HEK293T (cell line): ENCODE data around the gene PANX2.

Source experiments
- CTCF ChIA-PET: fragments of 350-600 bp; formaldehyde crosslinking; extraction: SDS; loops from one replicate; lab custom pipeline; 2021; ENCODE audit warnings: antibody characterized with exemption, inconsistent platforms; lab: Yijun Ruan, JAX
- POLR2A ChIA-PET: fragments of 350-600 bp; formaldehyde crosslinking; extraction: SDS; loops from one replicate; lab custom pipeline; 2020; ENCODE audit warnings: antibody characterized with exemption, inconsistent platforms; lab: Yijun Ruan, JAX
- DNase-seq: peaks from one replicate; pipeline ENCODE4 v3.0.0; 2012; ENCODE audit warnings: mixed read lengths; ENCODE audit errors: extremely low spot score
- ARNT ChIP-seq: fragments of 450-650 bp; IDR thresholded peaks from 2 replicates; pipeline ENCODE4 v1.6.1; 2017; ENCODE audit warnings: mild to moderate bottlenecking
- BHLHE40 ChIP-seq: fragments of 450-650 bp; IDR thresholded peaks from 2 replicates; pipeline ENCODE4 v1.6.1; 2016; ENCODE audit warnings: mild to moderate bottlenecking, moderate library complexity, borderline replicate concordance
- CTBP1 ChIP-seq: fragments of 450-650 bp; IDR thresholded peaks from 2 replicates; pipeline ENCODE4 v1.6.1; 2016; ENCODE audit warnings: borderline replicate concordance
- ELF4 ChIP-seq: fragments of 450-650 bp; IDR thresholded peaks from 2 replicates; pipeline ENCODE4 v1.6.1; 2017; ENCODE audit warnings: antibody characterized with exemption
- FOXA1 ChIP-seq: fragments of 450-650 bp; IDR thresholded peaks from 2 replicates; pipeline ENCODE4 v1.6.1; 2016; ENCODE audit warnings: mild to moderate bottlenecking
- FOXK2 ChIP-seq: fragments of 450-650 bp; IDR thresholded peaks from 2 replicates; pipeline ENCODE4 v1.6.1; 2016; ENCODE audit warnings: mild to moderate bottlenecking
- FOXM1 ChIP-seq: fragments of 450-650 bp; IDR thresholded peaks from 2 replicates; pipeline ENCODE4 v1.6.1; 2017; ENCODE audit warnings: mild to moderate bottlenecking, borderline replicate concordance
- HDGF ChIP-seq: fragments of 450-650 bp; IDR thresholded peaks from 2 replicates; pipeline ENCODE4 v1.6.1; 2017; ENCODE audit warnings: antibody characterized with exemption, borderline replicate concordance
- L3MBTL2 ChIP-seq: fragments of 450-650 bp; conservative IDR thresholded peaks from 2 replicates; pipeline ENCODE4 v1.6.1; 2016; ENCODE audit warnings: mild to moderate bottlenecking
- LEF1 ChIP-seq: fragments of 450-650 bp; IDR thresholded peaks from 2 replicates; pipeline ENCODE4 v1.6.1; 2017; ENCODE audit warnings: mild to moderate bottlenecking, borderline replicate concordance
- NFRKB ChIP-seq: fragments of 450-650 bp; IDR thresholded peaks from 2 replicates; pipeline ENCODE4 v1.6.1; 2016; ENCODE audit warnings: mild to moderate bottlenecking, moderate library complexity
- SP1 ChIP-seq: fragments of 450-650 bp; IDR thresholded peaks from 2 replicates; pipeline ENCODE4 v1.6.1; 2017
- SUZ12 ChIP-seq: fragments of 450-650 bp; IDR thresholded peaks from 2 replicates; pipeline ENCODE4 v1.6.1; 2016; ENCODE audit warnings: mild to moderate bottlenecking
- TARDBP ChIP-seq: fragments of 450-650 bp; IDR thresholded peaks from 2 replicates; pipeline ENCODE4 v1.6.1; 2016
- ZNF384 ChIP-seq: fragments of 450-650 bp; IDR thresholded peaks from 2 replicates; pipeline ENCODE4 v1.6.1; 2016
- TF ChIP-seq, protein P1 (sequence below): fragments of 450-650 bp; IDR thresholded peaks from 2 replicates; pipeline ENCODE4 v1.6.1; 2016

Gene PANX2

DNA sequence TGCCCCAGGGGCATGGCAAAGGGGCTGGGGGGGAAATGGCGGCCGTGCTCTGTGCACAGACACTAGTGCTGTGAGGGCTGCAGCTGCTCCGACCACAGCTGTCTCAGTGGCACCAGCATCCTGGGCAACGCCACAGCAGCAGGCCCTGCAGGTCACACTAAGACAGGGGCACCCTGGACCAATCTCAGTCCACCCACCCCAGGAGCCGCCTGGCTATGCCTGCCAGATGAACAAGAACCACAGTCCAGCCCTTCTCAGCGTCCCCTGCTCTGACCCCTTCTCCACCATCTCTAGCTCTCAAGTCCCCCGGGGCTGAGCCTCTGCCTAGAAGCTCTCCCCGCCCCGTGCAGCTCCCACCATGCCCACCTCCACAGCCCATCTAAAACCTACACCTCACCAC is 57.8 kb downstream of the PANX2 start:
- ChIA-PET POLR2A (no interaction called here), CTCF (interaction anchor here (0.6 kb wide), 1 partner anchor 99 kb away, joined by 3 read pairs; no protein-coding TSS in a partner anchor)
- no peak for DNase-seq
- TF ChIP-seq ELF4: no peak
- TF ChIP-seq HDGF: no peak
- TF ChIP-seq ZNF384: no peak
- TF ChIP-seq FOXA1: no peak
- no peak for TF ChIP-seq SP1
- TF ChIP-seq NFRKB: no peak
- TF ChIP-seq TARDBP: no peak
- no peak for TF ChIP-seq FOXM1
- TF ChIP-seq, protein P1, sequence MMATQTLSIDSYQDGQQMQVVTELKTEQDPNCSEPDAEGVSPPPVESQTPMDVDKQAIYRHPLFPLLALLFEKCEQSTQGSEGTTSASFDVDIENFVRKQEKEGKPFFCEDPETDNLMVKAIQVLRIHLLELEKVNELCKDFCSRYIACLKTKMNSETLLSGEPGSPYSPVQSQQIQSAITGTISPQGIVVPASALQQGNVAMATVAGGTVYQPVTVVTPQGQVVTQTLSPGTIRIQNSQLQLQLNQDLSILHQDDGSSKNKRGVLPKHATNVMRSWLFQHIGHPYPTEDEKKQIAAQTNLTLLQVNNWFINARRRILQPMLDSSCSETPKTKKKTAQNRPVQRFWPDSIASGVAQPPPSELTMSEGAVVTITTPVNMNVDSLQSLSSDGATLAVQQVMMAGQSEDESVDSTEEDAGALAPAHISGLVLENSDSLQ: no peak
- no peak for TF ChIP-seq ARNT
- TF ChIP-seq L3MBTL2: no peak
- TF ChIP-seq LEF1: no peak

DNA sequence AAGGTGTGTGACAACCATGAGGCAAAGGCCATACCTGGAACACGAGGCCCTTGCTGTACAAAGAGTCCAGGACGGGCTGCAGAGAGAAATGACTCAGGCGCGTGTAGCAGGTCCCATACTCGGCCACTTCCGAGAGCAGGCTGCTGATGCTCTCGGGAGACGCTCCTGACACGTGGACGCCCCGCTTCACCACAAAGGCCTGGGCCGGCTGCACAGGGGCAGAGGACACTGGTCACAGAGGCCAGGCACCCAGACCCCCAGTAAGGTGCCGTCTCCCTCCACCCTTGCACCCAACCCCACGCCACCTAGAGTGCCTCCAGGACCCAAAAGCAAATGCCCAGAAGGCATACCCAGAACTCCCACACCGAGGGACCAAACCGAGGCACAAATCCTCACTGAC is 58.8 kb downstream of the PANX2 start:
- no peak for TF ChIP-seq FOXA1
- TF ChIP-seq TARDBP: no peak
- no peak for TF ChIP-seq LEF1
- TF ChIP-seq CTBP1: no peak
- TF ChIP-seq SUZ12: no peak
- no peak for TF ChIP-seq ZNF384
- no peak for TF ChIP-seq FOXM1
- no peak for TF ChIP-seq NFRKB
- no peak for TF ChIP-seq L3MBTL2
- no peak for TF ChIP-seq SP1
- TF ChIP-seq, protein P1: no peak
- no peak for TF ChIP-seq ARNT
- no peak for TF ChIP-seq FOXK2
- TF ChIP-seq ELF4: no peak
- no peak for TF ChIP-seq HDGF
- no peak for TF ChIP-seq BHLHE40
- POLR2A ChIA-PET: no interaction called here
- no peak for DNase-seq
- CTCF ChIA-PET: interaction anchor here (0.6 kb wide), 1 partner anchor 23 kb away, joined by 3 read pairs; no protein-coding TSS in a partner anchor
